SJCRH30 (cell line): Measurements from ENCODE around the gene PRDM12. TPM values are rescaled to one million over a fixed set of nuclear protein-coding genes. Genes with fewer than 3 reads are reported as not detected.
"Not testable (repeated sequence)": the region's sequence is repeated elsewhere in the genome, so short reads cannot be mapped to it uniquely, and the experiment has no call there.

ENCODE experiments used
- DNase-seq, 2 experiments: peaks; one replicate each; pipeline ENCODE4 v3.0.0-alpha.2; 2015 to 2020
- H3K27ac ChIP-seq: fragments of 250-450 bp; sonication (Bioruptor Pico); 2 replicates; pipeline ENCODE4 v1.5.1; 2020; ENCODE audit warnings: mild to moderate bottlenecking, moderate library complexity
- H3K27me3 ChIP-seq: fragments of 250-450 bp; sonication (Bioruptor Pico); 2 replicates; pipeline ENCODE4 v1.5.1; 2020; ENCODE audit warnings: mild to moderate bottlenecking, moderate library complexity
- H3K36me3 ChIP-seq: fragments of 250-450 bp; sonication (Bioruptor Pico); 2 replicates; pipeline ENCODE4 v1.5.1; 2020; ENCODE audit warnings: mild to moderate bottlenecking, moderate library complexity
- H3K4me1 ChIP-seq: fragments of 250-450 bp; sonication (Bioruptor Pico); 2 replicates; pipeline ENCODE4 v1.5.1; 2020; ENCODE audit warnings: mild to moderate bottlenecking, moderate library complexity
- H3K4me3 ChIP-seq: fragments of 250-450 bp; sonication (Bioruptor Pico); 2 replicates; pipeline ENCODE4 v1.5.1; 2020; ENCODE audit warnings: mild to moderate bottlenecking, moderate library complexity
- H3K9me3 ChIP-seq: fragments of 250-450 bp; sonication (Bioruptor Pico); replicated peaks from 2 replicates; pipeline ENCODE4 v1.5.1; 2020; ENCODE audit warnings: mild to moderate bottlenecking, moderate library complexity
- total RNA-seq: library from RNA; depleted of rRNA; stranded (reverse); fragments of >200 nt; shearing (Covaris generic); gene quantifications from 2 replicates; pipeline ENCODE4 v1.2.3, GENCODE V29; 2014

Gene PRDM12
- total RNA-seq, 1 experiment from 2014 or later, result 31.8 TPM

DNA sequence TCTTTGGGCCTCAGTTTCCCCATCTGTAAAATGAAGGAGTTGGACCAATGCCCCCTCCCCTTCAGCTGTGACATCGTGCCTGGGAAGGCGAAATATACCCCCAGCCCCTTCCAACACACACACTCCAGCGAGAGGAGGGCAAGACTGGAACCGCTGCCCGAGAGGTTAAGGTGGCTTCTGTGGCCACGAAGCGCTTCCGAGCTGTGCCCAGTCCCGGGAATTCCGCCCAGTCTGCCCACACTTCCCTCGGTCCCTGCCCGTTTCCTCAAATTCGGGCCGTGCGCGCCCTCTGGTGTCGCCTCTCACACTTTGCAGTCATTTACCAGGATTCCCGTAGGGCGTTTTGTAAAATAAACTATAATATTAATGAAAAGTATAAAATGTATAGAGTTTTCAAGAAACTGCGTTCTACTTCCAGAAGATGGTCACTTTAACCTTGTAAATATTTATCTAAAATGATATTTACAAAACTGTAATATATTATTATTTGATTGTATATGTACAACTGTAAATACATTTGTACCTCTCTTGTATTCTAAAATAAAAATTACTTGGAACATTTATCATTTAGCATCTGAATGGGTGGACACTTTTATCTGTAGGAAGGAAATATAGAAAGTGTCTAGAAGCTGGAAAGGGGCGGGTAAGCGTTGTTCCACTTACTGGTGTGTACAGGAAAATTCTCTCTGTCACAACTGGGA is 18.2 kb downstream of the PRDM12 start:
- H3K9me3 ChIP-seq, result peaks cover 7% of the 10 kb centered on the region; the same call in 1 of the 2 replicates
- no peak overlapping the region for H3K27ac ChIP-seq
- H3K36me3 ChIP-seq, result peaks cover 44% of the 10 kb centered on the region
- no peak overlapping the region for H3K4me3 ChIP-seq
- no peaks in the 10 kb centered on the region for H3K27me3 ChIP-seq
- H3K4me1 ChIP-seq, result no peaks in the 10 kb centered on the region
- DNase-seq, result no peak

DNA sequence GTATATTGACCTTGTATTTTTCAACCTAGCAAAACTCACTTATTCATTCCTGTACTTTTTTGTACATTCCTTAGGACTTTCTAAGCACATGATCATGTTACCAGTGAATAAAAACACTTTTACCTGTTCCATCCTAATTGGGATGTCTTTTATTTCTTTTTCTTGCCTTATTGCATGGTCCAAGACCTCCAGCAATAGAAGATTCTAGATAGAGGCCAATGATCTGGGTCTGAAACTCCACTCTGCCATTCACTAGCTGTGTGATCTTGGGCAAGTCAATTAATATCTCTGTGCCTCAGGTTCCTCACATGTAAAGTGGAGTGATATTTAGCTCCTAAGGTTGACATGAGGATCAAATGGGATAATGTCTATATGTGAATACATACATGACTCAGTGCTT is 20.7 kb downstream of the PRDM12 start:
- H3K27me3 ChIP-seq, result no peaks in the 10 kb centered on the region
- DNase-seq, result no peak

DNA sequence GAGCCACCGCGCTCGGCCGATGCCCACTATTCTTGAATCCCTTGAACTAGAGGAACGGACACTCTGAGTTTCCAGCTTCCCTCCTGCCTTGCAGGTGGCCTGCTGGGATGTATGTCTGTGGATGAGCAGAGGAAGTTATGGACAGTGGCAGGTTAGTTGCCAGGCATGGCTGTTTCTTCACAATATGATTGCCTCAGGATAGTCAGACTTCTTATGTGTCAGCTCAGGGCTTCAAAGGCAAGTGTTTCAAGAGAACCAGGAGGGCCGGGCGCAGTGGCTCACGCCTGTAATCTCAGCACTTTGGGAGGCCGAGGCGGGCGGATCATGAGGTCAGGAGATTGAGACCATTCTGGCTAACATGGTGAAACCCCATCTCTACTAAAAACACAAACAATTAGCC is 21.6 kb downstream of the PRDM12 start:
- not testable (repeated sequence) for H3K4me3 ChIP-seq, H3K27ac ChIP-seq, H3K4me1 ChIP-seq, H3K27me3 ChIP-seq, H3K9me3 ChIP-seq
- DNase-seq, result peak in 1 of 2 experiments; percentile 56
- peaks cover 13% of the 10 kb centered on the region for H3K36me3 ChIP-seq

More for the DNA sequence above, 20.7 kb downstream of the PRDM12 start:
- no peak overlapping the region for H3K4me3 ChIP-seq
- no peak overlapping the region for H3K27ac ChIP-seq
- H3K36me3 ChIP-seq, result peaks cover 20% of the 10 kb centered on the region
- H3K4me1 ChIP-seq, result no peaks in the 10 kb centered on the region
- H3K9me3 ChIP-seq, result peaks cover 7% of the 10 kb centered on the region; the same call in 1 of the 2 replicates

DNA sequence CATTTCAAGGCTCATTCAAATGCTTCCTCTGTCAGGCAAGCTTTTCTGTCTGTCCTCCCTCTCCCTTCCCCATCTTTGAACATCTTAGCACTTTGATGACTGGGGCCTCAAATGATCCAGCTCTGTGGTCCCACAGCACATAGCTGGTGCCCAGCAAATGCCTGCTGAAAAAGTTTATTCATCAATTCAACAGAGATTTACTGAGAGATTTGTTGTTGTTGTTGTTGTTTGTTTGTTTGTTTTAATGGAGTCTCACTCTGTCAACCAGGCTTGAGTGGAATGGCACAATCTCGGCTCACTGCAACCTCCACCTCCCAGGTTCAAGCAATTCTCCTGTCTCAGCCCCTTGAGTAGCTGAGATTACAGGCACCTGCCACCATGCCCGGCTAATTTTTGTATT is 23.2 kb downstream of the PRDM12 start:
- H3K36me3 ChIP-seq, result peaks cover 3% of the 10 kb centered on the region
- H3K27me3 ChIP-seq, result no peaks in the 10 kb centered on the region
- H3K4me3 ChIP-seq, result no peak overlapping the region
- peaks cover 7% of the 10 kb centered on the region; the same call in 1 of the 2 replicates for H3K9me3 ChIP-seq
- H3K27ac ChIP-seq, result no peak overlapping the region
- DNase-seq, result no peak
- H3K4me1 ChIP-seq, result no peaks in the 10 kb centered on the region

DNA sequence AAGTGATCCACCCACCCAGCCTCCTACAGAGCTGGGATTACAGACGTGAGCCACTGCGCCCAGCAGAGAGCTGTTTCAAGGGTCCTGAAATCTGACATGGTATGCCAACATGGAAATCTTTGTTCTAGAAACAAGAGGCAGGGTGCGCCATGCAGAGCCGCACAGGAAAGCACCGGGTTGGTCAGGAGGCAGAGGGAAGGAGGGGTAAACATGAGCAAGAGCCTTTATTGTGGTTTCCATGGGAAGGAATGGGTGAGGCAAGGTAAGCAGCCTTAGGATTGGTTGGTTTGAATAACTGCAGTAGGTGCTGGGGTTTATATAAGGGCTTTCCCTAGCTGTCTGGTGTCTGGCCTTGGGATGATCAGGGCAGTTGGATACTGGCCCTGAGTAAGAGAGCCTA is 23.7 kb downstream of the PRDM12 start:
- no peak for DNase-seq
- Histone ChIP-seq H3K36me3 (no peaks in the 10 kb centered on the region), H3K9me3 (peaks cover 7% of the 10 kb centered on the region; the same call in 1 of the 2 replicates), H3K4me3 (no peak overlapping the region), H3K4me1 (no peaks in the 10 kb centered on the region), H3K27me3 (no peaks in the 10 kb centered on the region), H3K27ac (no peak overlapping the region)

DNA sequence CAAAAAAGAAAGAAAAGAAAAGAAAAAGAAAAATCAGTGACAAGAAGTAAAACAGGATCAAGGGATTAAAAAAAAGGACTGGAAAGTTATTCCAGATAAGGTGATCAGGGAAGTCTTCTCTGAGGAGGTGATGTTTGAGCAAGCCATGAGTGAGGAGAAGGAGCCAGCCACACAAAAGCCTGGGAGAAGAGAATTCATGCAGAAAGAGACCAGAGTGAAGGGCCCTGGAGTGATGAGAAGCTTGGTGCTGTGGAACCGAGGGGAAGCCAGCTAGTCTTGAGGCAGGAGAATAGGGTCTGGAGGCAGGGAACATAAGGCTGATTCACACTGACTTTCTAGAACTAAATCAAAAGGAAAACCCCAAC is 25.2 kb downstream of the PRDM12 start:
- DNase-seq, result no peak
- Histone ChIP-seq H3K4me3 (peak overlapping the region; percentile 54), H3K9me3 (peaks cover 7% of the 10 kb centered on the region; the same call in 1 of the 2 replicates), H3K27ac (no peak overlapping the region), H3K36me3 (no peaks in the 10 kb centered on the region), H3K27me3 (no peaks in the 10 kb centered on the region), H3K4me1 (no peaks in the 10 kb centered on the region)

DNA sequence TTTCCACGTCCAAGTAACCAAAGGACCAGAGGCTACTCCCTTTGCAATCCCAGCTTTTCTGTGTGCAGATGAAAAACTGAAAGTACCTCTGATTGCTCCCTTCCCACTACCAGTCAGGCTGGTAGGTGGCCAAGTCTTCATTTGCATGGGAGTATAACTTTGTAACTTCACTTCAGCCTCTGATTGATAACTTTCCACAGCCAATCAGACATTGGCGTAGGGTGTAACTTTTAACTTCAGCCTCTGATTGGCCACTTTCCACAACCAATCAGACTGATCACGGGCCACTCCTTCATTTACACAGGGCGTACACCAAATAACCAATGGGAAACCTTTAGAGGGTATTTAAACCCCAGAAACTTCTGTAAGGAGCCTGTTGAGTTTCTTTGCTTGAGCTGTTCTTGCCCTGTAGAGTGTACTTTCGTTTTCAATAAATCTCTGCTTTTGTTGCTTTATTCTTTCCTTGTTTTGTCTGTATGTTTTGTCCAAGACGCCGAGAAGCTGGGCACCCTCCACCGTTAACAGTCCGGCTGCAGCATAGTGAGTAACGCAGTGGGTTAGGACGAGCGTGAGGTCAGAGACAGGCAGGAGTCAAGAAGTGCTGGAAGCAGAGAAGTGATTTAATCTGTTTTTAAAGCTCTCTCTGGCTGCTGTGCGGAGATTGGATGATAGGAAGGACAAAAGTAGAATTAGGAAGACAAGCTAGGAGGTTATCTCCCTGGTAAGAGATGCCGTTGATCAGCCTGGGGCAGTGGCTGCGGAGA is 25.7 kb downstream of the PRDM12 start:
- peaks cover 1% of the 10 kb centered on the region; the same call in 1 of the 2 replicates for H3K9me3 ChIP-seq
- peak overlapping the region; percentile 22; the same call in 1 of the 2 replicates for H3K27ac ChIP-seq
- peaks cover 3% of the 10 kb centered on the region; the same call in 1 of the 2 replicates for H3K4me1 ChIP-seq
- peak overlapping the region; percentile 54 for H3K4me3 ChIP-seq
- H3K27me3 ChIP-seq, result no peaks in the 10 kb centered on the region
- DNase-seq, result peak; percentile 93 to 99
- H3K36me3 ChIP-seq, result peaks cover under 1% of the 10 kb centered on the region; the same call in 1 of the 2 replicates

DNA sequence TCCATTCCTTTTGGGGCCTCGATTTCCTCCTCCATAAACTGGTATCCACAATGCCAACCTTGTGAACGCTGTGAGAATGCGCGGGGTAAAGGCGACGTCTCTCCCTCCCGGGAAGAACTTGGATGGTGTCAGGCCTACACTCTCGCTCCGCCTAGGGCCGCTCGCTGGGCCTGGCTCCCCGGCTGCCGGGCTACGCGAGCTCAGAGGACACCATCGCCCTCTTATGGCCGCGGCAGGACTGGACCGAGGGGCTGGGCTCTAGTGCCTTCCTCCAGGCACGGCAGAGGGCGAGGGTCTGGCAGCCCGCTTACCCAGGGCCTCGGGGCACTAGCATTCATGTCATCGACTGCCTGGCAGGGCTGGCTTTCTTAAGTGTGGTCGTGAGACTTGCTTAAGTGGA is 27.9 kb downstream of the PRDM12 start:
- DNase-seq, result no peak
- no peak overlapping the region for H3K27ac ChIP-seq
- H3K4me3 ChIP-seq, result no peak overlapping the region
- H3K27me3 ChIP-seq, result no peaks in the 10 kb centered on the region
- H3K9me3 ChIP-seq, result no peaks in the 10 kb centered on the region
- H3K4me1 ChIP-seq, result peaks cover 5% of the 10 kb centered on the region; the same call in 1 of the 2 replicates
- peaks cover 18% of the 10 kb centered on the region for H3K36me3 ChIP-seq

DNA sequence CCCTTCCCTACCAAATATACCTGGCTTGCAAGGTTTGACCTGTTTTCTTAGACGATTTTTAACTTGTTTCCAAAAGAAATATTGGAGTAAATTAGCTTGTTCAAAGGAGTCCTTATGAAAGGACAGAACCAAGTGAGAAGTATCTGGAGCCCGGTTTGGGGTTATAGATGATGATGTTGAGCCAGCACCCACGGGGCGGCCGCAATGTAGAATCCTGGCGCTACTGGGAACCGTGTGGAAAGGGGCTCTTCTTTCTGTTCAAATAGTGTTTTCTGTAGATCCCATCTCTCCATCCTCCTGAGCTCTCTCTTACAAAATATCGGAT is 28.7 kb downstream of the PRDM12 start:
- Histone ChIP-seq H3K27me3 (no peaks in the 10 kb centered on the region), H3K4me3 (peak overlapping the region; percentile 75), H3K4me1 (peaks cover 7% of the 10 kb centered on the region), H3K9me3 (no peaks in the 10 kb centered on the region), H3K36me3 (peaks cover 26% of the 10 kb centered on the region), H3K27ac (peak overlapping the region; percentile 69)
- DNase-seq, result no peak

DNA sequence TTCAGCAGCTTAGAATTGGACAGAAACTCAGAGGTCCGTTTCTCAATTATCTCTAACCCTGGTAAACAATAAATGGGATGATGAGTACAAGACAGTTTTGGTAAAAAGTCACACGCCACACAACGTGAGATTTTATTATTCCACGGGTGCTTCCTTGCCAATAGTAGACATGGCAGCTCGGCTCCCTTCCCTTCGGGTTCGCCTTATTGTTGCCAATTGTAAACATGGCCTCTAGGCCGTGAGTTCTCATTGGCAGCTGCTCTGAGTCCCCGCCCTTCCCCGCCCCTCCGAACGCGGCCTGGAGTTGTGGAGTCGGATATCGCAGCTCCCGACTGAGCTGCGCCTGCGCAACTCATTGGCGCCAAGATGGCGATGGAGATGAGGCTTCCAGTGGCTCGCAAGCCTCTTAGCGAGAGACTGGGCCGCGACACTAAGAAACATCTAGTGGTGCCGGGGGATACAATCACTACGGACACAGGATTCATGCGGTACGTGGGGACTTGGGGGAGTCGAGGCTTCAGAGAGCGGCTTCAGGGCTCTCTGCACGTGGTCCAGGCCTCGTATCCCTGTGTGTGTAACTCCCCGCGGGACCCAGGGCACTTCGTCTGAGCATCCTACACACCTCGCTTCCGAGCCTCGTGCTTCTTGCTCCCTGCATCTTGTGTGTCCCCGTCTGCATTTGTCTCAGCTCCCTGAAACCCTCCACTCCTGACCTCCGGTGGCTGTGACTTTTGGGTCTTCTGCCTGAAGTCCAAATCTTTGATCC is 29.2 kb downstream of the PRDM12 start, which contains the start of gene EXOSC2:
Gene EXOSC2, plus strand, starts transcription at position 355 of the 766 bp plus-strand sequence. Its CDS starts 12 bp downstream, at position 367.
- Histone ChIP-seq H3K36me3 (peaks cover 30% of the 10 kb centered on the region), H3K9me3 (no peaks in the 10 kb centered on the region), H3K27ac (peak within 1 kb of the TSS; percentile 69), H3K27me3 (no peaks in the 10 kb centered on the region), H3K4me3 (peak within 1 kb of the TSS; percentile 75), H3K4me1 (peaks cover 13% of the 10 kb centered on the region)
- peak; percentile 99 to 100 for DNase-seq

DNA sequence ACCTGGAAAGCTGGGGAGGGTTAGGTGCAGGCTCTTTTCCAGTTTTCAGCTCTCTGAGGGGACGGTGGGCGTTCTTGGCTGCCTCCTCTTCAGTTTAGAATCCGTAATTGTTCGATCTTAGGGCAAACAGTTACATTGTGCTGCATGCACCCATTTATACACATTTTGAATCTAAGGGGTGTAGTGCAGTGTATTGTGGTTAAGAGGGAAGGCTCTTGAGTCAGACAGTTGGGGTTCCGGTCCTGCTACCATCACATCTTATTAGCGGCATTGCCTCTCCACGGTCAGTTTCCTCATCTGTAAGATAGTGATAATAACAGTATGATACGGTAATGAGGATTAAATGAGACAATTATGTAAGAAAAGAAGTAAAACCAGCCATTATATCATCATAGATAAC is 29.8 kb downstream of the PRDM12 start:
- Histone ChIP-seq H3K9me3 (no peaks in the 10 kb centered on the region), H3K4me3 (peak overlapping the region; percentile 75), H3K36me3 (peaks cover 36% of the 10 kb centered on the region), H3K4me1 (peaks cover 15% of the 10 kb centered on the region), H3K27ac (peak overlapping the region; percentile 69), H3K27me3 (no peaks in the 10 kb centered on the region)
- no peak for DNase-seq

DNA sequence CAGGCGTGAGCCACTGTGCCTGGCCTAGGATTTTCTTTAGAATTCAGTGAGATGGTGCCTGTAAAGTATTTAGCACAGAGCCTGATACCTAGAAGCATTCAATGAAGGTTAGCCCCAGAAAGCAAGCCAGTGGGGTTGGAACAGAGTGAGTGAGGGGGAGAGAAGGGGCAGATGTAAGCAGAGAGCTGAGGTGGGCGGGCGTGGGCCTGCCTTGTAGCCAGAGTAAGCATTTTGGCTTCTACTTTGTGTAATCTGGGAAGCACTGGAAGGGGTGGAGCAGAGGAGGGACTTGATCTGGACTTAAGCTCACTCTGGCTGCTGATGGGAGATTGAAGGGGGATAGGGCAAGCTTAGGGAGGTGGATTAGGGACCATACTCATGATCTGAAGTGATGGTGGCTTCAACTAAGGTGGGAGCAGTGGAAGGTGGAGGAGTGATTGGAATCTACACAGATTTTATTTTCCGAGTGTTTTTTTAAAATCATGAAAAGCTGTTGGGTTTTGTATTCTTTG is 31.8 kb downstream of the PRDM12 start:
- Histone ChIP-seq H3K4me1 (peaks cover 16% of the 10 kb centered on the region), H3K4me3 (no peak overlapping the region), H3K9me3 (no peaks in the 10 kb centered on the region), H3K27ac (no peak overlapping the region), H3K36me3 (peaks cover 53% of the 10 kb centered on the region), H3K27me3 (no peaks in the 10 kb centered on the region)
- no peak for DNase-seq

DNA sequence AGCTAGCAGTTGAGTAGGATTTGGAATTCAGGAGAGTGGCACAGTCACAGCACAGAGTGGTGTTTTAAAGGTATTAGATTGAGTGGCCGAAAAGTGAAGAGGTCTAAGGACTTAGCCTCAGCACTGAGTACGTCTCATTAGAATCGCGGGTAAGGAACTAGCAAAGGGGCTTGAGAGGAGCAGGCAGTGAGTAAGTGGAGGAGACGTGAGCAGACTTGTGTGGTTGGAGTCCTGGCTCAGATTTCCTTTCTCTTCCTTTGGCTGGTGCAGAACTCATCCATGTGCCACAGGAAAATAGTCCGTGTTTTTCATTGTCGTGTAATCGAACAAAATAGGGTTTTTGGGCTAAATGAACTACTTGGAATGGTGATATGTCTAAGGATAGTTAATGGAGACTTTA is 32.6 kb downstream of the PRDM12 start:
- H3K4me3 ChIP-seq, result no peak overlapping the region
- DNase-seq, result no peak
- no peaks in the 10 kb centered on the region for H3K27me3 ChIP-seq
- H3K9me3 ChIP-seq, result no peaks in the 10 kb centered on the region
- H3K27ac ChIP-seq, result no peak overlapping the region
- peaks cover 61% of the 10 kb centered on the region for H3K36me3 ChIP-seq
- H3K4me1 ChIP-seq, result peaks cover 18% of the 10 kb centered on the region

DNA sequence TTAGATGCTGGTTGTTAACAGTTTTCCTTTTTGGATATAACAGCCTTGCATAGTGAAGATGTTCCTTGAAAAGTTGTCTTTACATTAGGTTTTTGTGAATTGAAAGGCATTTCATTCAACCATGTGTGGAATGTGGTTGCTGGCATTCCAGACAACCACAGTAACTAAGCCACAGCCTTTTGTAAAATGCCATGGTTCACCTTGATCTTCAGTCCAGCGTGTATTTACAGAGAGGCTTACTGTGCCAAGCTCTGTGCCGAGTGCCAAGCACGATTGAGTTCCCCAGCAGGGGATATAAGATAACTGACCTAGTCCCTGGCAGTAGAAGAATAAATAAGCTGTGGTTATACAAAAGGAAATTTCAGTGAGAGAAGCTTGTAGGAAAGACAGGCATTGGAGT is 34.1 kb downstream of the PRDM12 start:
- Histone ChIP-seq H3K36me3 (peaks cover 76% of the 10 kb centered on the region), H3K4me1 (peaks cover 18% of the 10 kb centered on the region), H3K27ac (peak overlapping the region; percentile 3; the same call in 1 of the 2 replicates), H3K4me3 (no peak overlapping the region), H3K9me3 (no peaks in the 10 kb centered on the region), H3K27me3 (no peaks in the 10 kb centered on the region)
- DNase-seq, result no peak
